Fibroblast of mammary gland (primary cell): Measurements from ENCODE around the gene SMYD3.

Source experiments
- DNase-seq: peaks from one replicate; pipeline ENCODE4 v3.0.0-alpha.2; 2010; ENCODE audit warnings: low read depth
- H3K4me3 ChIP-seq: 2 replicates; pipeline ENCODE4 v1.5.1; 2011; ENCODE audit warnings: low read depth, mild to moderate bottlenecking, low read length, moderate library complexity; ENCODE audit not compliant: control insufficient read depth
- TF ChIP-seq, protein P1 (sequence below): conservative IDR thresholded peaks from 2 replicates; pipeline ENCODE4 v1.5.1; 2011; ENCODE audit warnings: low read depth, low read length, inconsistent platforms; ENCODE audit not compliant: control insufficient read depth, insufficient read depth

Gene SMYD3

DNA sequence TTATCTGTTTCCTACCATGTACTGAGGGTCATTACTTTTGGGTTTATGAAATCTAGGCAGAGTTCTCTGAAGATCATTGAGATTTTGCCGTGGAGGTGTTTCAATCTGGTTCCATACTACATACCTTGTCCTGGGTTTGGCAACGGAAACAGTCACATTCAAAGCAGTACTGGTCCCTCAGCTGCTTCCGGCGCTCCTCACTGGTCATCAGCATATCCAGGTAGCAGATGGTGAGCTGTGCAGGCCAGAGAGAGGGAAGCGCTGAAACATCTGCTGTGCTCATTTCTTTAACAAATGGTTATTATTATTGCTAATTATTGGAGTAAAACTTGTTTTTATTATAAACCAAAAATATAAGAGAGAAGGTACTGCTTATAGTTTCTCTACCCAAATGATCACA is 591.7 kb downstream of the SMYD3 start:
- DNase-seq, result no peak
- no peak overlapping the region for H3K4me3 ChIP-seq

DNA sequence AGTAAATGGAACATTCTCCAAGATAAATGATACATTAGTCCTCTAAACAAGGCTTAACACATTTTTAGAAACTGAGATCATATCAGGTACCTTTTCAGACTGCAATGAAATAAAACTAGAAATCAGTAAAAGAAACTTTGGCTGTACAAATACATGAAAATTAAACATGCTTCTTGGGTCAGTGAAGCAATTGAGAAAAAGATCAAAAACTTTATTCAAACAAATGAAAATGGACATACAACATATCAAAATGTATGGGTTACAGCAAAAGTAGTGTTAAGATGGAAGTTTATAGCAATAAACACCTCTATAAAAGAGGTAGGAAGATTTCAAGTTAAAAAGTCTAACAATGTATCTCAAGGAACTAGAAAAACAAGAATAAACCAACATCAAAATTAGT is 598.5 kb downstream of the SMYD3 start:
- no peak for DNase-seq
- TF ChIP-seq, protein P1, sequence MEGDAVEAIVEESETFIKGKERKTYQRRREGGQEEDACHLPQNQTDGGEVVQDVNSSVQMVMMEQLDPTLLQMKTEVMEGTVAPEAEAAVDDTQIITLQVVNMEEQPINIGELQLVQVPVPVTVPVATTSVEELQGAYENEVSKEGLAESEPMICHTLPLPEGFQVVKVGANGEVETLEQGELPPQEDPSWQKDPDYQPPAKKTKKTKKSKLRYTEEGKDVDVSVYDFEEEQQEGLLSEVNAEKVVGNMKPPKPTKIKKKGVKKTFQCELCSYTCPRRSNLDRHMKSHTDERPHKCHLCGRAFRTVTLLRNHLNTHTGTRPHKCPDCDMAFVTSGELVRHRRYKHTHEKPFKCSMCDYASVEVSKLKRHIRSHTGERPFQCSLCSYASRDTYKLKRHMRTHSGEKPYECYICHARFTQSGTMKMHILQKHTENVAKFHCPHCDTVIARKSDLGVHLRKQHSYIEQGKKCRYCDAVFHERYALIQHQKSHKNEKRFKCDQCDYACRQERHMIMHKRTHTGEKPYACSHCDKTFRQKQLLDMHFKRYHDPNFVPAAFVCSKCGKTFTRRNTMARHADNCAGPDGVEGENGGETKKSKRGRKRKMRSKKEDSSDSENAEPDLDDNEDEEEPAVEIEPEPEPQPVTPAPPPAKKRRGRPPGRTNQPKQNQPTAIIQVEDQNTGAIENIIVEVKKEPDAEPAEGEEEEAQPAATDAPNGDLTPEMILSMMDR, result no peak
- no peak overlapping the region for H3K4me3 ChIP-seq

More for the DNA sequence above, 591.7 kb downstream of the SMYD3 start:
- TF ChIP-seq, protein P1, result no peak

DNA sequence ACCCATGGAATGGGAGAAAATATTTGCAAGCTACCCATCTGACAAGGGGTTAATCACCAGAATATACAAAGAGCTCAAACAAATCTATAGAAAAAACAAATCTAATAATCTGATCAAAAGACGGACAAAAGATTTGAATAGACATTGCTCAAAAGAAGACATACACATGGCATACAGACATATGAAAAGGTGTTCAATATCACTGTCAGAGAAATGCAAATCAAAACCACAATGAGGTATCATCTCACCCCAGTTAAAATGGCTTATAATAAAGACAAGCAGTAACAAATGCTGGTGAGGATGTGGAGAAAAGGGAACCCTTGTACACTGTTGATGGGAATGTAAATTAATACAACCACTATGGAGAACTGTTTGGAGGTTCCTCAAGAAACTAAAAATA is 600.9 kb downstream of the SMYD3 start:
- TF ChIP-seq, protein P1, result no peak
- no peak overlapping the region for H3K4me3 ChIP-seq
- DNase-seq, result no peak

DNA sequence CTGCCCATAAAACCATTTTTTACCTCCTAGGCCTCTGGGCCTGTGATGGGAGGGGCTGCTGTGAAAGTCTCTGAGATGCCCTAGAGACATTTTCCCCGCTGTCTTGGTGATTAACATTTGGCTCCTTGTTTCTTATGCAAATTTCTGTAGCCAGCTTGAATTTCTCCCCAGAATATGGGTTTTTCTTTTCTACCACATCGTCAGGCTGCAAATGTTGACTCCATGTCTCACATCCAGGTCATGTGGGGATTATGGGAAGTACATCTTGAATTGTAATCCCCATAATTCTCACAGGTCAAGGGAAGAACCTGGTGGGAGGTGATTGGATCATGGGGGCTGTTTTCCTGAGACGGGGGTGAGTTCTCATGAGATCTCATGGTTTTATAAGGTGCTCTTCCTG is 603.2 kb downstream of the SMYD3 start:
- DNase-seq, result no peak
- TF ChIP-seq, protein P1, result no peak

DNA sequence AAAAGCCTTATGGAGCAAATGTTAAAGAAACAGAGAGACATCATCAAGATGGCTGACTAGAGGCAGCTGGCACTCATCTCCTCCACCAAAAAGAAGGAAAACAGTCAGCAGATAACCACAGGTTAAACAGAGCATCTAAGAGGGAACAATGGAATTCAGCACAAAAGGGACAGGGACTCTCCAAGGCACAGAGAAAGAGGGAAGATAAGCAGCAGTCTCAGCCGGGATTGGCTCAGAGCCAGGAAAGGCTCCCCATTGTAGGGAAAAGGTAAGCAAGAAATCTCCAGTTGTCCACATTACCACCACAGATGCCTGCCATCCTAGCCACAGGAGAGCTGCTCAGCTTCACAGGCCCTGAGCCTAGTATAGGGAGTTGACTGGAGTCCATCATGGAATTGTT is 605.5 kb downstream of the SMYD3 start:
- DNase-seq, result no peak
- TF ChIP-seq, protein P1, result no peak
- H3K4me3 ChIP-seq, result no peak overlapping the region

More for the DNA sequence above, 603.2 kb downstream of the SMYD3 start:
- H3K4me3 ChIP-seq, result no peak overlapping the region

DNA sequence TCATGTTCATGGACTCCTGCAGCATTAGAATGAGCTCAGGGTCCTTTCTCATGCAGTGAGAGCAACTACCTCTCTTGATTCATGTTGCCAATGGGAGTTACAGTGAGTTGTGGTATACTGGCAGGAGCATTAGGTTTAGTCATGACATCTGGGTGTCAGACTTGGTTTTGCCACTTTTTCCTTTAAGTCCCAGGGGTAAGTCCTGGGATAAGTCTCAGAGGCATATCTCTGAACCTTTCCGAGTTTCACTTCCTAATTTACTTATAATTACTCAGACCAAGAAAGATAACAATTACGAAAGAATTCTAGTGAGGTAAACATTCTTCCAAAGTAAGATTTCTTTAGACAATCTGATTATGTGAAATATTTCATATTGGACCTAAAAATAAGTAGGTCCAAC is 606.0 kb downstream of the SMYD3 start:
- no peak overlapping the region for H3K4me3 ChIP-seq
- TF ChIP-seq, protein P1, result no peak
- DNase-seq, result peak; percentile 17

DNA sequence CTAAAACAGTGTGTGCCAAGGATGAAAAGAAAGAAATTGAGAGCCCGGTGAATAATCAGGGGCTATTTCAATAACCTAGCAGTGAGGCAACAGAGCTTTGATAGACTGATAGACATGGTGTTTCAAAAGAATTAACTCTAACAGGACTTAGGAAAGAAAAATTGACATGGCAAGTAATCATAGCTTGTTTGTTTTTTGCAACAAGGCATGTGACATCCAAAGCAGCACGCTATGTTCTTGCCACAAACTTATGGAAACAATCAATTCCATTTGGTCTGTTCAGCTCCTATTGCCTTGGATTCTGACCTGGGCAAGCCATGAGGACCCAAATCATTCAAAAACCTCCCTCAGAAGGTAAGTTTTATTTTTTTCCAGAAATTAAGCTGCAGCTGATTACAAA is 608.5 kb downstream of the SMYD3 start:
- DNase-seq, result peak; percentile 41
- H3K4me3 ChIP-seq, result no peak overlapping the region
- TF ChIP-seq, protein P1, result no peak
